Neural progenitor cell (in vitro differentiated cells): ENCODE measurements around the gene GNAQ.

Experiments used
- CTCF ChIP-seq: fragments of 200-600 bp; sonication (generic); IDR thresholded peaks from 2 replicates; pipeline ENCODE4 v1.5.1; 2017; ENCODE audit warnings: antibody characterized with exemption, mild to moderate bottlenecking
- EZH2 ChIP-seq: fragments of 200-600 bp; sonication (generic); IDR thresholded peaks from 2 replicates; pipeline ENCODE4 v1.6.1; 2017; ENCODE audit warnings: antibody characterized with exemption, mild to moderate bottlenecking, moderate library complexity

- TF ChIP-seq CTCF (no peak), EZH2 (no peak)
These were observed 324.1 kb downstream of the GNAQ start for GRCh38 chr9:77707383-77708063.
